Heart left ventricle (tissue), 13 donors: ENCODE results near the gene CAMK2D.

Experiments
- CTCF ChIP-seq, 12 donors: fragments of 200-600 bp; sonication (generic) in 4 of 12; IDR thresholded peaks; one replicate each; pipeline versions ENCODE4 v1.5.0 to v1.8.0; 2018 to 2022; ENCODE audit warnings: antibody characterized with exemption in 12 of 12, mild to moderate bottlenecking in 5 of 12
- POLR2A ChIP-seq, 2 donors: fragments of 450-650 bp; IDR thresholded peaks; one replicate each; pipeline ENCODE4 v1.6.1; 2017; ENCODE audit warnings: antibody characterized with exemption in 2 of 2, mild to moderate bottlenecking in 2 of 2, moderate library complexity in 2 of 2
- donor health status: ischemic (EF 13 %, LVEDD 7.1; RV severe dilation, severe dysfunction).
- donor health status: DM: no; HTN: yes; CAD: no.
- donor health status: DM: no; HTN: no; CAD: no.
- donor health status: ischemic (EF 25% LVEDD 6.9; RV normal size, moderate dysfunction).
- donor health status: ischemic (EF 25% LVEDD 5.7; RV mildly dilated, moderate dysfunction).
- donor health status: ischemic (EF 35%, LVEDD 5.7; RV mildly dilated, moderate dysfunction).
- donor health status: nonischemic (EF 11% LVEDD 7.7; RV severe dilation, severe dysfunction).
- donor health status: DM: yes; HTN: yes; CAD: no.
- donor health status: PGD.
- donor health status: ischemic (EF 29% LVEDD 5.4; RV normal size, mild dysfunction).
- donor health status: nonischemic (EF 23%, LVEDD 6.1; RV moderate dilation, normal function).

- TF ChIP-seq CTCF (IDR thresholded peaks at IDR 0.05): peak in 1 of 12 donors; percentile 4
- TF ChIP-seq POLR2A (IDR thresholded peaks at IDR 0.05): no peak
Measured at GRCh38 chr4:113763029-113763285, 1.4 kb upstream of the CAMK2D start.
